ENCODE results near the gene ATXN7L3. TPM values are rescaled to one million over a fixed set of nuclear protein-coding genes. Genes with fewer than 3 reads are reported as not detected.

The ATXN7L3 gene
- total and polyA plus RNA-seq, 9 of the 15 experiments (the other 6 are each of a cell fraction or from before 2014, with no cell fraction given) = 0.62 to 66.1 (median 33.2) TPM

DNA sequence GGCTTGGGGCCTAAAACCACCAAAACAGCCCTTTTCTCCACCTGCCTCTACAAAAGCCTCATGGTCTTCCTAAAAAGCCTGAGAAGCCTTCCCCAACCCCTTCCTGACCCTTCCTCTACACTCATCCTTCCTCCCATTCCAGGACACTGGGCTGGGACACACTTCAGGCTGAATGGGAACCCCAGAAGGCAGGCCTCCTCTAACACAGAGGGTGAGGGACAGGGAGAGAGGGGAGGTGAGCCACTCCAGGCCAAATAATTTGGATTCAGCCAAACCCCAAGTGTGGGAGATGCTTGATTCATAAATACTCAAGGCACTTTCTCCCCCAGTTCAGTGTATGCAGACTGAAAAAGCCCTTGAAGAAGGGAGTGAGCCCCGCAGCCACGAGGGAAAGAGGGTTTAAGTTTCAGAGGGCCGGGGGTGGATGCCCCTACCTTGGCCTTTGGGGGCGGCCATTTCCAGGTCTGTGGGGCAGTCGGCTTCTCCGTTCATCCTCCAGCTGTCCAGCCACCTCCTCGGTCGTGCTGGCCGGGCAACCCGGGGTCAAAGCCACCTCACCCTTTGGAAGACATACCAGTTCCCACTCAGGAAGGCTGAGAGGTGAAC lies 18.2 kb upstream of the ATXN7L3 start:
- peak overlapping the region; percentile 22 for H2AFZ ChIP-seq (ENCODE audit: low read depth, low read length)
- no peak for FAIRE-seq
- TF ChIP-seq, protein P1, sequence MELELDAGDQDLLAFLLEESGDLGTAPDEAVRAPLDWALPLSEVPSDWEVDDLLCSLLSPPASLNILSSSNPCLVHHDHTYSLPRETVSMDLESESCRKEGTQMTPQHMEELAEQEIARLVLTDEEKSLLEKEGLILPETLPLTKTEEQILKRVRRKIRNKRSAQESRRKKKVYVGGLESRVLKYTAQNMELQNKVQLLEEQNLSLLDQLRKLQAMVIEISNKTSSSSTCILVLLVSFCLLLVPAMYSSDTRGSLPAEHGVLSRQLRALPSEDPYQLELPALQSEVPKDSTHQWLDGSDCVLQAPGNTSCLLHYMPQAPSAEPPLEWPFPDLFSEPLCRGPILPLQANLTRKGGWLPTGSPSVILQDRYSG (tag; conservative IDR thresholded peaks at IDR 0.05; ENCODE audit: low read depth) = no peak
- TF ChIP-seq BRF1 (IDR thresholded peaks at IDR 0.05; ENCODE audit: borderline replicate concordance, extremely low read depth, insufficient read length) = no peak
- peak in 1 of 3 experiments; percentile 71 for TF ChIP-seq YY1 (IDR thresholded peaks at IDR 0.05; ENCODE audit: borderline replicate concordance in 1 of 3, control insufficient read depth in 1 of 3, extremely low read depth in 1 of 3, insufficient read depth in 3 of 3, insufficient read length in 1 of 3, insufficient replicate concordance in 2 of 3, low read depth in 1 of 3, low read length in 2 of 3)
- no peak for TF ChIP-seq NR2C1 (IDR thresholded peaks at IDR 0.05)
- no peak for TF ChIP-seq NR2C1 (tag; IDR thresholded peaks at IDR 0.05)
- TF ChIP-seq CEBPB (tag; IDR thresholded peaks at IDR 0.05) = no peak
- no peak for TF ChIP-seq ARID1B (IDR thresholded peaks at IDR 0.05)
- no peak for TF ChIP-seq ZNF778 (CRISPR knock-in tag; IDR thresholded peaks at IDR 0.05)
- TF ChIP-seq SRSF9 (IDR thresholded peaks at IDR 0.05; ENCODE audit: borderline replicate concordance, low read depth, low read length) = no peak
- no peak for TF ChIP-seq ZNF3 (CRISPR knock-in tag; IDR thresholded peaks at IDR 0.05)
- TF ChIP-seq FOSL1 (tag; conservative IDR thresholded peaks at IDR 0.05) = no peak
- no peak for TF ChIP-seq E2F1 (CRISPR knock-in tag; IDR thresholded peaks at IDR 0.05)
- no peak for TF ChIP-seq HIVEP1 (CRISPR knock-in tag; IDR thresholded peaks at IDR 0.05)
- no peak for TF ChIP-seq SIRT6 (IDR thresholded peaks at IDR 0.05; ENCODE audit: low read depth, low read length)

More for the DNA sequence above, 18.2 kb upstream of the ATXN7L3 start:
- in situ Hi-C loops (cut with MboI) (no loop called here), intact Hi-C loops (cut with micrococcal nuclease) (no loop called here)
- ATAC-seq = no peak; the same call in 2 of the 3 replicates
- ChIA-PET CTCF (ENCODE audit: low intra/inter-chr PET ratio) (no interaction called here), POLR2A (interaction anchor here (0.6 to 1.6 kb wide), 5 partner anchors 10 to 233 kb away, joined by 3 to 5 read pairs (median 3); no protein-coding TSS in a partner anchor)
- H3K79me2 ChIP-seq (ENCODE audit: control insufficient read depth, insufficient read depth, low read length) = peaks cover 47% of the 10 kb centered on the region
- peak overlapping the region; percentile 83 for H3K4me3 ChIP-seq
- H3K36me3 ChIP-seq (ENCODE audit: control insufficient read depth, insufficient read depth, low read length) = peaks cover 51% of the 10 kb centered on the region
- peak overlapping the region; percentile 96 to 99 for H3K9ac ChIP-seq (ENCODE audit: insufficient read depth in 1 of 2, low read depth in 2 of 2, low read length in 2 of 2)
- peaks cover 16 to 39% of the 10 kb centered on the region in 2 experiments for H3K4me1 ChIP-seq (replicated peaks in 1 of 2; ENCODE audit: control insufficient read depth in 2 of 2, insufficient read depth in 2 of 2, low read length in 2 of 2)
- H4K20me1 ChIP-seq (replicated peaks; ENCODE audit: control insufficient read depth, insufficient read depth, low read length) = no peaks in the 10 kb centered on the region
- no peaks in the 10 kb centered on the region for H3K27me3 ChIP-seq (ENCODE audit: control insufficient read depth in 2 of 2, insufficient read depth in 2 of 2, low read length in 2 of 2)
- peak in 1 of 4 experiments; percentile 36 for DNase-seq (ENCODE audit: extremely low read depth in 1 of 4, low spot score in 3 of 4)
- H3K9me1 ChIP-seq (ENCODE audit: control insufficient read depth, insufficient read depth, low read length) = no peaks in the 10 kb centered on the region
- WGBS (ENCODE audit: insufficient coverage, low coverage, missing lambda C conversion rate) = under 1% methylated on average over 10 of the region's 10 CpGs
- peak overlapping the region; percentile 79 for H3K27ac ChIP-seq (ENCODE audit: extremely low read depth, low read depth, low read length)
- BruUV-seq (replicated peaks) = TSS peak; percentile 34
- H3K4me2 ChIP-seq (ENCODE audit: insufficient read depth, low read length) = peak overlapping the region; percentile 95
- H3K9me3 ChIP-seq (replicated peaks; ENCODE audit: control insufficient read depth, insufficient read depth, low read depth, low read length) = no peaks in the 10 kb centered on the region

All from K562 (cell line).